HG03354 (cell line): ENCODE data around the gene NCOA3.
"Not testable (repeated sequence)": the region's sequence is repeated elsewhere in the genome, so short reads cannot be mapped to it uniquely, and the experiment has no call there.

Experiments
- ATAC-seq: cut with Tn5 transposase; IDR thresholded peaks from one replicate; pipeline ENCODE4 v1.9.1; 2021; ENCODE audit warnings: mild to moderate bottlenecking; ENCODE audit not compliant: unreplicated experiment, poor library complexity, severe bottlenecking

The NCOA3 gene

DNA sequence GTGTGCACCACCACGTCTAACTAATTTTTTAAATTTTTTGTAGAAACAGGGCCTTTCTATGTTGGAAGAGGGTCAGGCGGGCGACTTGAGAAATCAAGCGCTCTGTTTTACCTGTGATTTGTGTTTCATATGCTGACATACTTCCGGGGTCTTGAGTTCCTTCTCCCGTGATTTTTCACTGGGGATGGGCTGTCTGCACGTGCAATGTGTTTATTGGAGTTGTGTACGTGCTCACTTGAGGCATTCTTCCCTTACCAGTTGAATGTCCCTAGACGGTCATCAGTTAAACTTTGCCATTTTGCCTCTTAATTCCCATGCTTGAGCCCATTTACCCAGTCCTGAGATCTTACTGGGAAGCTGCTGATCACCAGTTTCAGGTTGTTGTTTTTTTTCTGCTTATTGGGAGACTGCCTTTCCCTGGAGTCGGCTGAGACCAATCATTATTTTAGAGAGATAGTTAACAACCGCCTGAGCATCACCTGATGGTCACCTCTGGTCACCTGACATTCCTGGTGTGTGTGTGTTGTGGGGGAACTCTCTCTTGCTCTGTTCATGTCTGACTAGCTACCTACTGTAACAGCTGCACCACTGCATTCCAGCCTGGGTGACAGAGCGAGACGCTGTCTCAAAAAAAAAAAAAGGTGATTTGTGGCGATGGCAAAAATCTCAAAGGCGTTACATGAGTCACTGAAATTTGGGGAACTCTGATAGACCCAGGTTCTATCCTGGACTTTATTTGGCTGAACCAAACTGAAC is 34.8 kb upstream of the NCOA3 start:
- no peak for ATAC-seq

DNA sequence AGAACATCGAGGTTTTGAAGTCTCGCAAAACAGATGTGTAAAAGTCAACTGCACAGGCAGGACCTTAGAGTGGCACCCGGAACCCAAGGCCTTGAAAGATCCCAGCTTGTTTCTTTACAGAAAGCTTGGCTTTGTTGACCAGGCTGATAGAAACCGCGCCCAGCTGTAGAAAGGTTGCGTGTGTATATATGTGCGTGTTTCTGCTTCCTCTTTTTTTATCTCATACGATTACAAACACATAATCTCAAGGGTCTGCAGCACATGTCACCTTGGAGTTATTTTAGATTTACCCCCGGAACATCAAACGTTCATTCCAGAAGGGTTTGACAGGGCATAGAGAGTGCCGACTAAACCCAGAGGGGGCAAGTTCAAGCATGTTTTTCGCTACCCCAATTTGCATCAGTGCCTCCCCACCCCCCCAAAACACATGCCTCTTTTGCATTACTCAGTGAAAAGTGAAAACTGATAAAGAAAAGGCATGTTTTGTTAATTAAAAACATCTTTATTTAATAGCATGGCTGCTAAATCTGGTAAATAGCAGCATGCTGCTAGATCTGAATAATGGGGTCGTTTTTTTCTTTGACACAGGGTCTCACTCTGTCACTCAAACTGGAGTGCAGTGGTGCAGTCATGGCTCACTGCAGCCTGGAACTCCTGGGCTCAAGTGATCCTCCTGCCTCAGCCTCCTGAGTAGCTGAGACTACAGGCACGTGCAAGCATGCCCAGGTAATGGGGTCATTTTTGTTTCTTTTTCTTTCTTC is 33.2 kb upstream of the NCOA3 start:
- peak; percentile 81 for ATAC-seq

DNA sequence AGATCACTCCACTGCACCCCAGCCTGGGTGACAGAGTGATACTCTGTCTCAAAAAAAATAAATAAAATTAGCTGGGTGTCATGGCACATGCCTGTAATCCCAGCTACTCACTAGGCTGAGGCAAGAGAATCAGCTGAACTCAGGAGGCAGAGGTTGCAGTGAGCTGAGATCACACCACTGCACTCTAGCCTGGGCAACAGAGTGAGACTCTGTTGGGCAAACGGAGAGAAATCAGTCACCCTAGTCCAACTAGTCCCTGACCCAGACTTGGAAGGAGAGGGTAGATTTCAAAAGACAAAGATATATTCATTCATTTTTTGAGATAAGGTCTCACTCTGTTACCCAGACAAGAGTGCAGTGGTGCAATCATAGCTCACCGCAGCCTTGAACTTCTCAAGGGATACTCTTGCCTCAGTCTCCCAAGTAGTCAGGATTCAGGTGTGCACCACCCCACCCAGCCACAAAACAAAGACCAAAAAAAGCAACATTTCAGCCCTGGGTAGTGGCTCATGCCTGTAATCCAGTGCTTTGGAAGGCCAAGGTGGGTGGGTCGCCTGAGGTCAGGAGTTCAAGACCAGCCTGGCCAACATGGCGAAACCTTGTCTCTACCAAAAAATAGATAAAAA is 26.2 kb upstream of the NCOA3 start:
- no peak for ATAC-seq

DNA sequence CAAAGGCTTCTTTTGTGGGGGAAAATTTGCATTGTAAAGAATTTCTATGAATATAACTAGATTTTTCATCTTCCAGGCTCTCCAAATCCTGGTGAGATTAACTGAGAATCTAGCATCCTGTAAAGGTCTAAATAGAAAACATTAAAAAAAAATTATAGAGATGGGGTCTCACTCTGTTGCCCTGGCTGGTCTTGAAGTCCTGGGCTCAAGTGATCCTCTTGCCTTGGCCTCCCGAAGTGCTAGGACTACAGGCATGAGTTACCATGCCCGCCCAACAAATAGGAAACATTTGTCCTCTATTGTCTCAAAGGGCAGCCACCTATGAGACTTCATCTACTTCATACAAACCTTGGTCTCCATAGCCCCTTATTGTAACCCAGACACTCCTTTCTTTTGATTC is 25.2 kb upstream of the NCOA3 start:
- no peak for ATAC-seq

DNA sequence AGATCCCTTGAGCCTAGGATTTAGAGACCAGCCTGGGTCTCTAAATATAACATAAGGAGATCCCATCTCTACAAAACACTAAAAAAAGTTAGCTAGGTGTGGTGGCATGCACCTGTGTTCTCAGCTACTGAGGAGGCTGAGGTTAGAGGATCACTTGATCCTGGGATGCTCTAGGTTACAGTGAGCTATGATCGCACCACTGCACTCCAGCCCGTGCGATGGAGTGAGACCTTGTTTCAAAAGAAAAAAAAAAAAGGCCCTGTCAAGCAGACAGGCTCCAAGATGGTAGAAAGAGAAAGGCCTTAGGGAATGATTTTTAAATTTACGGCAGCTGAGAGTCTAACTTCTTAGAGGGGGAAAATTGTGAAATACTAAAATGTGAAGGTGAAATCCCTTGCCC is 22.6 kb upstream of the NCOA3 start:
- no peak for ATAC-seq

DNA sequence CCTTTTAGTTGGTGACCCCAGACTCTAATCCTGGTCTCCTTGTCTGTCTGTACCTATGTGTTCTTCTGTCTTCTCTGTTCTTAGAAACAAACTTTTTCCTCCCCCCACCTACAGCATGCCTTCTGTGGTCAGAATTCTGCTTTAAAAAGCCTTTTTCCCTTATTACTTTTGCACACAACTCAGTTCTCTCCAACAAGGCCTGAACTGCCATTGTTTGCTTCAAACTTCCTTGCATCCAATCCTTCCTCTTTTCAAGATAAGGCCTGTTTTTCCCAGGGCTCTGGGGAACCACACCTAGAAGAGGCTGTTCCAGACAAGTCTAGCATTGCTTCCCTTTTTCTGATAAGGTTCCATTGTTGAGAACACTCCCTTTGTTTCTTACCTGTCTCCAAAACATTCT is 22.2 kb upstream of the NCOA3 start:
- no peak for ATAC-seq

DNA sequence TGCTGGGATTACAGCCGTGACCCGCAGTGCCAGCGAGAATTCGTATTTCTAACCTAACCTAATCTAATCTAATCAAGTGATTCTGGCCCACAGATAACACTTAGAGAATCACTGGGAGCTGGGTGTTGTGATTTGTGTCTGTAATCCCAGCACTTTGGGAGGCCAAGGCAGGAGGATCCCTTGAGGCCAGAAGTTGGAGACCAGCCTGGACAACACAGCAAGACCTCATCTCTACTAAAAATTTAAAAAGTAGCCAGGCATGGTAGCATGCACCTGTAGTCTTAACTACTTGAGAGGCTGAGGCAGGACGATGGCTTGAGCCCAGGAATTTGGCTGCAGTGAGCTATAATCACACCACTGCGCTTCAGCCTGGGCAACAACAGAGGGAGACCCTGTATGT is 21.4 kb upstream of the NCOA3 start:
- no peak for ATAC-seq

DNA sequence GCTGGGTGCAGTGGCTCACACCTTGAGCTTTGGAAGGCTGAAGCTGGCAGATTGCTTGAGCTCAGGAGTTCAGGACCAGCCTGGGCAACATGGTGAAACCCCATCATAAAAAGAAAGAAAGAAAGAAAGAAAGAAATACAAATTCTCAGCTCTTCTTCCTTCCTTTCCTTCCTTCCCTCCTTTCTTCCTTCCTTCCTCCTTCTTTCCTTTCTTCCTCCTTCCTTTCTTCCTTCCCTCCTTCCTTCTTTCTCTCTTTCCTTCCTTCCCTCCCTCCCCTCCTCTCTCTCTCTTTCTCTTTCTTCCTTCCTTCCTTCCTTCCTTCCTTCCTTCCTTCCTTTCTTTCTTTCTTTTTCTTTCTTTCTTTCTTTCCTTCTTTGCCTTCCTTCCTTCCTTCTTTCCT is 21.0 kb upstream of the NCOA3 start:
- ATAC-seq: no peak

DNA sequence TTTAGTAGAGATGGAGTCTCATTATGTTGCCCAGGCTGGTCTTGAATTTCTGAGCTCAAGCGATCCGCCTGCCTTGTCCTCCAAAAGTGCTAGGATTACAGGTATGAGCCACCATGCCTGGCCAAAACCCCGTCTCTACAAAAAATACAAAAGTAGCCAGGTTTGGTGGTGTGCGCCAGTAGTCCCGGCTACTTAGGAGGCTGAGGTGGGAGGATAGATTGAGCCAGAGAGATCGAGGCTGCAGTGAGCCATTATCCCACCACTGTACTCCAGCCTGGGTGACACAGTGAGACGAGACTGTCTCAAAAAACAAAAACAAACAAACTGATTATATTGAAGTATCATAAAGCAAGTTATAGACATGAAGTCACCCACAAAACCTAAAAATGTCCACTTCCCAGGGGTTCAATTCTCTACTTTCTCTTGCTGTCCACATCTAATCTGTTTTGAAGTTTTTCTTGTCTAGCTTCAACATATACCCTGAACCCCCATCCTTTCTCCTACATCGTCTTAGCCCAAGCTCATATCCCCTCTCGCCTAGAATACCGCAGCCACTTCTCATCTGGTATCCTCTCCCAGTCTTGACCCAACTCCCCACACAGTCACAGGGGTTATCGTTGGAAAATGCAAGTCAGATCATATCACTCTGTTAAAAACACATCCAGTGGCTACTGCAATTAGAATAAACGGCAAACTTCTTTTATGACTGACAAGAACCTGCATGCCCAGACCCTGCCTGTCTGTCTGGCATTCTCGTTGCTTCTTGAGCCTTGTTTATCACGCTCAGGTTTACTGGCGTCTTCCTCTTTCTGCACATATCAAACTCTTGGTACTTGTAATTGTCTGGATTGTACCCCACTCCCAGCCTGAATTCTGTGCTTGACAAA is 20.1 kb upstream of the NCOA3 start:
- no peak for ATAC-seq

DNA sequence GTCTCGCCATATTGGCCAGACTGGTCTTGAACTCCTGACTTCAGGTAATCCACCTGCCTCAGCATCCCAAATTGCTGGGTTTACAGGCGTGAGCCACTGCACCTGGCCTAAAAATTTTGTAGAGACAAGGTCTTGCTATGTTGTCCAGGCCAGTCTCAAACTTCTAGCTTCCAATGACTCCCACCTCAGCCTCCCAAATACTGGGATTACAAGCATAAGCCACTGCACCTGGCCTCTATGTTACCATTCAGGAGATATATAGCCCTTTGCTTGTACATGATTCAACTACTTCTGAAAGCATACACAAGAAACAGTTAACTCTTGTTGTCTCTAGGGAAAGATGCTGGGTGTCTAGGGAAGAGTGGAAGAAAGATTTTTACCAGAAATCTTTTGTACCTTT is 19.0 kb upstream of the NCOA3 start:
- ATAC-seq: no peak

DNA sequence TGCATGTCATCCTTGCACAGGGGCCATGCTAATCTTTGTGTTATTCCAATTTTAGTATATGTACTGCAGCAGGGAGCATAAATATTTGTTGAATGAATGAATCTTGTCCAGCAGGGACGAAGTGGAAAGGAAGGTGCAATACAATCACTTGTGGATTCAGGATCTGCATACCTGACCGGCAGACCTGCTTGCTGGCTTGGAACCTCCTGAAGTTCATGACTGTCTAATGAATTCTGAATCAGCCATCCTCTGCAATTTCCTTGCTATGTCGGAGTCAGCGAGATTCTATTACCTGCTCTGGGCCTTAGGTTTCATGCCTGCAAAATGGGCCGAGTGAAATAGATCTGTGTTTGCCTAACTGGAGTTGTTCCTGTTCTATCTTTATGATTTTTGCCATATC is 17.4 kb upstream of the NCOA3 start:
- no peak for ATAC-seq

DNA sequence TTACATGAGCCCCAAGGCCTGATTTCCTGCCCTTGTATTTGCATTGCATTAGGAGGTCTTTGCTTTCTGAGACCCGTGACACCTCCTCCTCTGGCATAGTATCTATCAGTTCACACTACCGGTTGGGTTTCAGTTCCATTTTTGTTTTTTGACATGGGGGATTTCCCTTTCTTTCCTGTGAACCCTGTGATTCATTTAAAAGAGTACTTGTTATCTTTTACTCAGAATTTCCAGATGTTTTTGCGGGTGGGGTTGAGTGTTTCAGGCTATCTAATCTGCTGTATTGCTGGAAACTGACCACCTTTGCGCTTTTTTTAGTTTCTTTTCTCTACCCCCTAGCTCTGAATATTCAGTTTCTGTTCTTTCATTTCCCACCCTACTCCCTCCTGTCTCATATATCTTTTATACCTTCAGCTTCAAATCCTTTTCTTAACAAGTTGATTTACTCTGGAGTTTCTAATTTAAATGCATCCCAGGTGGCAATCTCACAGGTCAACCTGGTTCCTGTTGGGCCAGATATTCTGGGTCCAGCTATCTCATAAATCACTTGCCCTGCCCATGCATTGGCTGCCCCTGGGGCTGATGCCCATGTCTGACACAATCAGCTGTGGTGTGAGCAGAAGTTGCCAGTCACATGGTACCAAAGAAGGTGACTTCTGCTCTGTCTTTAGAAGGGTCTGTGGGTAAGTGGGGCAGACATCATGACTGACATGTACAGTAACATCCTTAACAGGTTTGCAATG is 14.3 kb upstream of the NCOA3 start:
- ATAC-seq: peak; percentile 83

DNA sequence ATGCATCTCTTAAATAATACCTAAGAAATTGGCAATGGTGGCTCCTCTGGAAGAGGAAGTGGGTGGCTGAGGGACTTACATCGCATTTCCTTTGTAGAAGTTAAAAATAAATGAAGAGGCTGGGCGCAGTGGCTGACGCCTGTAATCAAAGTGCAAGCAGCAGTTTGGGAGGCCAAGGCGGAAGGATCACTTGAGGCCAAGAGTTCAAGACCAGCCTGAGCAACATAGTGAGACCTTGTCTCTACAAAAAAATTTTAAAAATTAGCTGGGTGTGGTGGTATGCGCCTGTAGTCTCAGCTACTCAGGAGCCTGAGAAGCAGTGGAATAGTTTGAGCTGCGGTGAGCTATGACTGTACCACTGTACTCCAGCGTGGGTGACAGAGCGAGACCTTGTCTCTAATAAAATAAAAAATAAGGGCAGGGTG is 12.2 kb upstream of the NCOA3 start:
- no peak for ATAC-seq

DNA sequence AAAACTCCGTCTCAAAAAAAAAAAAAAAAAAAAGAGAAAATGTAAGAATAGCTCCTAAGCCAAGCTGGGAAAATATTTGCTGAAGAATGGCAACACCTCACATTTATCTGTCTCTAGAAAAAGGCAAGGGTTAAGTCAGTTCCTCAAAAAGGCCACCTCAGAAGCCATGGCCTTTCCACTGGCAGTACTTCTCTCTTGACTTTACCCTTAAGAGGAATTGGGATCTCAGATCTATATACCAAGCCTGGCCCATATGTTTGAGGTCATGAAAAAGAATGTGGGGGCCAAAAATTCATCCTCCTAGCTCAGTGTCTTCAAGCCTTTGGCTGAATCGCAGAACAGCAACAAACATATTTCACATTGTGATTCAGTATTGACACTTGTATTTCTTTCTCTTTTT is 10.9 kb upstream of the NCOA3 start:
- no peak for ATAC-seq

DNA sequence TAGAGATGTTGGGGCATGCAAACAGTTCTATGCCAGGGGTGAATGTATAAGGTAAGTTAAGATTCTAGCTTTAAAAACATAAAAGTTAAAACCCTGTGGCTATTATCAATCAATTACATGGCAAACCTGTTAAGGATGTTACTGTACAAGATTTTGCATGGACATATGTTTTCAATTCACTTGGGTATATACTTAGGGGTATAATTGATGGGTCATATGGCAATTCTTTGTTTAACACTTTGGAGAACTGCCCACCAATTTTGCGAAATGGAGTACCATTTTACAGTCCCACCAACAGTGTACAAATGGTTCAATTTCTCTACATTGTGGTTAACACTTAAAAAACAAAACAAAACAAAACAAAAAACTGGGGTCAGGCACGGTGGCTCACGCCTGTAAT is 9.4 kb upstream of the NCOA3 start:
- ATAC-seq: no peak

DNA sequence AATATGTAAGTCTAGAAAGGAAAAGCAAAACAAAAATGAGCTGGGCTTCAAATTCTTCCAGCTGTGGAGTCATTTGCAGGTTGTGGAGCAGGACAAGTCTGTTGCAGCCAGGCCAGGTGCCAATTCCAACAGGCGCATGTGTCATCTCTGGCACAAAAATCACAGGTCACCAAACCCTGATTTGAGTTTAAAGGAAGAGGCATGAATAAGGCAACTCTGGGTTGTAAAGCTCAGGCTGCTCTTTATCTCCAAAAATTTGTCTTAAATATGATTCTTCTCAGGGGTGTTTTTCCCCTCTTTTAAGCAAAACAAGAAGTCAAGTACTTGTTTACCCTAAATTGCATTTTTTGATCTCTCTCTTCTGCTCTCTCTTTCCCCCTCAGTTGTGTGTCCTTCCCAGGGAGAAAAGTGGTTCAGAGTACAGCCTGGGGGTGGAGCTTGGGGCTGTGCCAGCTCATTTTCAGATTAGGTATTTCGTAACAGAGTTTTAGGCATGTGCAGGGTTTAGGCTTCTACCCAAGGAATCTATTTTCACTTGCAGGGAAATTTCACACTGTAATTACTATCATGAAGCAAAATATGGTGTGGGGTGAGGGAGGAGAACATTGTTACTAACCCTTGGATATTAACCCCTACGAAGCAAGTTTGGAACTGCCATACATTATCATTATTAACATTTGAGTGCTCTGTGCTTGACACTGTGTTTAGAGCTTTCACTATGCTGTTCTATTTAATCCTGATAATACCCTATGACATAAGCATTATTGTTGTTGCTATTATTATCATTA is 8.3 kb upstream of the NCOA3 start:
- no peak for ATAC-seq

DNA sequence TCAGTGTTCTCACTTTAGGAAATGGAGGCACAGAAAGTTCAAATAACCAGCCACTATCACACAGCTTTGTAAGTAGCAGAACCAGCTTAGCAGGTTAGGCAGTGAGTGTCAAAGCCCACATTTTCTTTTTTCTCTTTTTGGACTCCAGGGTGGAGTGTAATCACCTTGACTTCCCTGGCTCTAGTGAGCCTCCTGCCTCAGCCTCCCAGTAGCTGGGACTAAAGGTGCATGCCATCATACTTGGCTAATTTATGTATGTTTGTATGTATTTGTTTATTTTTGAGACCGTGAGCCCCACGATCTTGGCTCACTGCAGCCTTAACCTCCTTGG is 7.8 kb upstream of the NCOA3 start:
- no peak for ATAC-seq

DNA sequence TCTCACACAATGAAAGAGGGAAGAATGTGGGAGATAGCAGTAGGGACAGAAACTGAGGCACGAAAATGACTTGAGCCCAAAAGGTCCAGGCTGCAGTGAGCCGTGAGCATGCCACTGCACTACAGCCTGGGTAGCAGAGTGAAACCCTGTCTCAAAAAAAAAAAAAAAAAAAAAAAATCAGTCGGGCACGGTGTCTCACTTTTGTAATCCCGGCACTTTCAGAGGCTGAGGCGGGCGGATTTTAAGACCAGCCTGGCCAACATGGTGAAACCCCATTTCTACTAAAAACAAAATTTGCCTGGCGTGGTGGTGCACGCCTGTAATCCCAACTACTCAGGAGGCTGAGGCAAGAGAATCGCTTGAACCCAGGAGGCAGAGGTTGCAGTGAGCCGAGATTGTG is 7.1 kb upstream of the NCOA3 start:
- not testable (repeated sequence) for ATAC-seq

DNA sequence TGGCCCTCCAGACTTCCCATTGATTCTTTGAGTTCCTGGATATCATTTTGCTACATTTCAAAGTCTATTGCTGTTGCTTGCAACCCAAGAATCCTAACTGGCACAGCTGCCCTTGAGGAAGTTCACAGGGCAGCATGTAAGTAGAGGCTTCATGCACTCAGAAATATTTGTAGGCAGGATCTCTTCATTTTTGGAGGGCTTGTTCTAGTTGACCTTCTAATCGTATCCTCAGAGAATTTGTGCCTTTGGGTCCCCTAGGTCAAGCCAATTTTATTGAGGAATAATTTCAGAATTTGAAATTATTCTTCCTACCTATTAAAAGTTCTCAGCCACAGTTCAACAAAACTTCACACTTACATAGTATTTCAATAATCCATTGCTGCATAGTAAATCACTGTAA is 5.6 kb upstream of the NCOA3 start:
- no peak for ATAC-seq
